Activated gamma-delta T cell (primary cell): ENCODE data around the gene PIBF1.
"Not testable (repeated sequence)": the region's sequence is repeated elsewhere in the genome, so short reads cannot be mapped to it uniquely, and the experiment has no call there.

Experiments used
- DNase-seq: peaks from one replicate; lab custom pipeline; 2025; lab: John Stamatoyannopoulos, UW

Gene PIBF1

GRCh38 chr13:72901546-72901945 lies 119.6 kb downstream of the PIBF1 start:
- DNase-seq = not testable (repeated sequence)

GRCh38 chr13:72908416-72908815 lies 126.5 kb downstream of the PIBF1 start:
- no peak for DNase-seq

GRCh38 chr13:72911981-72912380 lies 130.0 kb downstream of the PIBF1 start:
- DNase-seq = no peak

- no peak for DNase-seq
These were observed 138.2 kb downstream of the PIBF1 start for GRCh38 chr13:72920097-72920496.

DNA sequence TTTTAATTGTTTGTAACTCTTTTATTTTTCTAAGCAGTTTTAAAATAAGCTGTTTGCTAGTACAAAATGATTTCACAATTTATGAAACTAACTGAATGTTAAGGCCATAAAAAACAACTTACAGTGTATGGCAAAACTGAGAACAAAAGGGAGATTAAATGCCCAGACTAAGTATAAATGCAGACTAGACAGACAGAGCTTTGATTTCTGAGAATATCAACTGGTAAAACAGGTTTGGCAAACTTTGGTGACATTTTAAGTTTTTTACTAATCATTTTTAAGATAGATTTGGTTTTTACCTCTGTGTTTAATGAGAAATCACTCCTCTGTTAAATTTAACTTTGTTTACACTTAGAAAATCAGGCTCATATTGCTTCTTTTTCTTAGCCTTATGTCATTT lies 149.4 kb downstream of the PIBF1 start:
- no peak for DNase-seq

GRCh38 chr13:72932250-72932649 lies 150.3 kb downstream of the PIBF1 start:
- DNase-seq = no peak

- not testable (repeated sequence) for DNase-seq
These were observed 164.3 kb downstream of the PIBF1 start for GRCh38 chr13:72946267-72946666.

DNA sequence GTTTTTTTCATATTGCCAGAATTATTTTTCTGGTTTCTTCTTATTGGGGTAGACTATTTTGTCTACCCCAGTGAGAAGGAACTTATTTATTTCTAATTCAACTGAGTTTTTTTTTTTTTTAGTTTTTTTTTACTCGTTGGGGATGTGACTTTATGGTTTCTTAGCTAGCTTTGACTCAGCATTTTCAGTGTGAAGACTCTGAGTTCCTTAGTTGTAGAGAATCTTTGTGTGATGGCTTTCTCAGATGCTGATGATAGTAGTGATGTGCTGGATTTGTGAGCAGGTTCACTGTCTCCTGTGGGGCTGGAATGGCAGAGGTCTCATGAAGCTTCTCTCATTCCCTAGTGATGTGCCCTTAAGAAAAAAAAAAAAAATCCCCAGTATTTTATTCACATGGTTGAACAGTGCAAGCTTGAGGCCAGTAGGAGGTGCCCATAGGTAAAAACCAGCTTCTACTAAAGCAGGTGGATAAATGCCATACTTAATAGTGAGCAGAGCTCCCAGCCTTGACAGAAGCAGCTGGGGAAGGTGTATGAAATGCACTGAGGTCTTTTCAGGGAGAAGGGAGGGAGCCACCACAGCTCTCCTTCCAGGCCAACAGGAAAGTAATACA lies 170.7 kb downstream of the PIBF1 start:
- no peak for DNase-seq

GRCh38 chr13:72953391-72953965 lies 171.5 kb downstream of the PIBF1 start:
- DNase-seq = no peak

DNA sequence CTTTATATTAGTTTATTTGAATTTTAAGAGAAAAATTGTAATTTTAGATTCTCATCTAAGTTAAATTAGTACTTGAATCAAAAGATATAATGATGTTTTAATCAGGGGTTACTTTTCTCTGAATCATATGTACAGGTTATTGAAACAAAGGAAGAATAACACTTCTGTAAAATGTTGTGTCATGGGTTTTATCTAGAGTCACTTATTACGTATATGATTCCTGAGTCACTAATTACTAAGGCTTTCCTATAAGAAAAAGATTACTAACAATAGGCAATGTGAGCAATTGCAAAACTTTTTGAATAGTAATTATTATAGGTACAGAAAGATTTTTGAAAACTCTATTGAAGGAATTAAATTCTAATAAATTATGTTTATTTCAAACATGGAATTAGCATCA lies 177.7 kb downstream of the PIBF1 start:
- DNase-seq = no peak

- no peak for DNase-seq
These were observed 178.2 kb downstream of the PIBF1 start for GRCh38 chr13:72960114-72960513.

DNA sequence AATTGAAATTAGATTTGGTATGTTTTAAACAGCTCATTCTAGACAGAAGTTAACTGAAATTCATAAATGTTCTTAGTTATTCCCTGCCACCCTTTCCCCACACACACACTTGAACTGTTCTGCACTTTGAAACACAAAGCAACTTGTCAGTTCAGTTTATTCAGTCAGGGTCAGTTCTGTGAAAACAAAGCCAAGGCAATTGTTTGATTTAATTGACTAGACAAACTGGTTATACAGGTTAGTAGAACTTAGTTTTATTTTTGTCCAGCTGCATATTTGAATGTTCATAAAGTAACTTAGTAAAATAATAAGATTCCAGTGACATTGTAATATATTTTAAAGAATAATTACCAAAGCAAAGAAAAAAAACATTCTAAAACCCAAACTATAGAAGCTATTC lies 178.6 kb downstream of the PIBF1 start:
- no peak for DNase-seq

- DNase-seq = no peak
These were observed 181.8 kb downstream of the PIBF1 start for GRCh38 chr13:72963762-72964161.

DNA sequence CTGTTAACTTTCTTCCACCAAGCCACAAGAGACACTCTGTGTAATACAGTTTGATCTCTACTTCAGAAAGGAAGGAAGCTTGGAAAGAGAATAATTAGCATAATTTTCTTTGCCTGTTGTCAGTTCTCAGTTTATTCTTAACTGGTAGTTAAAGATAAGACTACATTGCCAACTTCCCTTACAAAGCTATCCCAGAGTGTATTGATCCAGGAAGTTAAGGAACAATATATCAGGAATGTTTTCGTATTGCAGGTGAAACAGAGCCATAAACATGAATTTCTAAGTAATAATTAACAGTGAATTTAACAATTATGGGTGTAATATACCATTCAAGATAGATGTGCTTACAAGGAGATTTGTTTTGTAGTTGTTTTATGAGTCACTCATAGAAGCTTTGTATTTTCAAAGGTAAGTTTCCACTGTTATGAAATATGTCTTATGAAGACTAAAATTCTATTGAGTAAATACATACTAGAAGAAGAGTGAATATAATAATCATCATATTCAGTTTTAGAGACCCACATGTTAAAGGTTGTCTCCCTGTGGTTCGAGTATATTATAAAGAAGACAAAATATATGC lies 188.5 kb downstream of the PIBF1 start:
- DNase-seq = no peak

GRCh38 chr13:72970956-72971355 lies 189.0 kb downstream of the PIBF1 start:
- DNase-seq = no peak

DNA sequence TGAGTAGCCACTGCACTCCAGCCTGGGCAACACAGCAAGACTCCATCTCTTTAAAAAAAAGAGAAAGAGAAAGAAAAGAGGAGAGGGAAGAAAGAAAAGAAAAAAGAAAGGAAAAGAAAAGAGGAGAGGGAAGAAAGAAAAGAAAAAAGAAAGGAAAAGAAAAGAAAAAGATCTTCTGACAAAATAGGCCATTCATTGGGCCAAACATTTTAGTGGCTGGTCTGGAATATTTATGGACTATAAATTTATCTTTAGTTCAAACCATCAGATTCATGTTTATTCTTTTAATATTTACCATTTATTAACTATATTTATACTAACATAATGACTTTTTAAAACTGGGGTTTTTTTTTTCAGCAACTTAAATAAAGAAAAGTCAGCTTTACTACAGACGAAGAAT lies 191.3 kb downstream of the PIBF1 start:
- no peak for DNase-seq

- no peak for DNase-seq
These were observed 201.3 kb downstream of the PIBF1 start for GRCh38 chr13:72983085-72983768.

DNA sequence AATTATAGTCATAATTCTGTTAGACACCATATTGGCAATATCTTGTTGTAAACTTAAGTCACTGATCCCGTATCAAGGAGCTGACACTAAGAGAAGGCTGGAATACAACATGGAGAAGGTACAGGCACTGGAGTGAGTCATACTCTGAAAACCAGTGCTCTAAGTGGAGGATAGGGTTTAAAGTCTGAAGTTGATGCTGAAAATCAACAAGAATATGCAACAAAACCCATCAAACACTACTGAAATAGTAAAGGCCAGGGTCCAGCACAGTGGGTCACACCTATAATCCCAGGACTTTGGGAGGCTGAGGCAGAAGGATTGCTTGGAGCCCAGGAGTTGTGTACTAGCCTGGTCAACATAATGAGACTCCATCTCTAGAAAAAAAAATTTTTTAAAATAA lies 203.7 kb downstream of the PIBF1 start:
- DNase-seq = no peak

DNA sequence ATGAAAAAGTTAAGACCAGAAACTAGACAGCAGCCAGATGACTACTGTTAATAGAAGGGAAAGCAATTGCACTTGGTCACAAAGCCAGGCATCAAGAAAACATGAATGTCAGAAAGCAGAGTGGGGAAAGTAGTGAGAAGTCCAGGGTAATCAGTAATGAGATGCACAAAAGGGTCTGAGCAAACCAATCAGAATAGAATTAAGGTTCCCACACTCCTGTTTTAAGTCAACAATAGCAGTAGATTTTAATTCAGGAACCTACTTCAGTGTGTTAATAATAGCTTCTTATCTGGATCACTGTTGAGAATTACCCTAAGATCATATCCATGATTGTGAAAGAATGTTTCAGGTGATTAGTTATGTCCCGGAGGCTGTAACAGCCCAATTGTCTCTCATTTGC lies 204.3 kb downstream of the PIBF1 start:
- DNase-seq = no peak

- DNase-seq = no peak
These were observed 209.0 kb downstream of the PIBF1 start for GRCh38 chr13:72990953-72991352.

GRCh38 chr13:72998012-72998411 lies 216.1 kb downstream of the PIBF1 start:
- DNase-seq = no peak

DNA sequence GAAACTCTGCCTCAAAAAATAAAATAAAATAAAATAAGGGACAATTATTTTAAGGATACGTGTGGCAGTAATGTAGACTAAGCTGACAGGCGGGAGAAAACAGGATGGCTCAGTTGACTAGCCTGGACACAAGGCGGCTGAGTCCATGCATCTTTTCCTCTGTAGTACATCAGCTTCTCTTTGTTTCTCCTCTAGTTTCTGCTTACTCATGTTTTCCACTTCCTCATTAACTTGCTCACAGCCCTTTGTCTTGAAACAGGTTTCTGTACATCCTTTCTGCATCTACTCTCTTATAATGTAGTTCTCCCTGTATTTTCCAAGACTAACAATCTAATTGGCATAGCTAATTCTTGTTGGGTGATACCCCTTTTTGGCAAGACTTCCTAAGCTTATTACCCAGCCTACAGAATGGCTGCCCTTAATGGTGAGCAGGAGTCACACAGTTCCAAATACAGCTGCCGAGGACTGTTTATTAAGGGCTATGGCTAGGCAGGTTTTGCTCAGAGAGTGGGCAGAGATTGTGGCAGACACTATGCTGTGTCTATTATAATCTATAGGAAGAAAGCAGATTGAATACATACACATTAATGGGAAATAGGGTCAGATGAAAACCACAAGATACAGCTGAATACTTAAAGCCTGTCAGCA lies 218.2 kb downstream of the PIBF1 start:
- no peak for DNase-seq

- no peak for DNase-seq
These were observed 220.0 kb downstream of the PIBF1 start for GRCh38 chr13:73001971-73002370.
